ENCODE data around the gene CRTC1.
"Not testable (repeated sequence)": the region's sequence is repeated elsewhere in the genome, so short reads cannot be mapped to it uniquely, and the experiment has no call there.

CRTC1 gene

GRCh38 chr19:18807861-18808331 is 124.4 kb downstream of the CRTC1 start:
- H3K27ac ChIP-seq, result no peak overlapping the region
- no peak for TF ChIP-seq ZFX (IDR thresholded peaks at IDR 0.05; ENCODE audit: borderline replicate concordance)
- no peak for TF ChIP-seq CTCF (IDR thresholded peaks at IDR 0.05)

- no peak overlapping the region for H3K27ac ChIP-seq
Observed at GRCh38 chr19:18809149-18809868, 125.8 kb downstream of the CRTC1 start.

GRCh38 chr19:18811638-18812037 is 128.2 kb downstream of the CRTC1 start:
- not testable (repeated sequence) for H3K27ac ChIP-seq

More at GRCh38 chr19:18809149-18809868, 125.8 kb downstream of the CRTC1 start:
- TF ChIP-seq CTCF (IDR thresholded peaks at IDR 0.05) (no peak), ZFX (IDR thresholded peaks at IDR 0.05; ENCODE audit: borderline replicate concordance) (no peak)

GRCh38 chr19:18814063-18814462 is 130.6 kb downstream of the CRTC1 start:
- H3K27ac ChIP-seq, result no peak overlapping the region
- TF ChIP-seq CTCF (IDR thresholded peaks at IDR 0.05) (no peak), ZFX (IDR thresholded peaks at IDR 0.05; ENCODE audit: borderline replicate concordance) (no peak)

GRCh38 chr19:18815673-18816072 is 132.2 kb downstream of the CRTC1 start:
- H3K27ac ChIP-seq, result no peak overlapping the region
- TF ChIP-seq CTCF (IDR thresholded peaks at IDR 0.05), result no peak
- TF ChIP-seq ZFX (IDR thresholded peaks at IDR 0.05; ENCODE audit: borderline replicate concordance), result no peak

- H3K27ac ChIP-seq, result not testable (repeated sequence)
Observed at GRCh38 chr19:18816645-18817044, 133.2 kb downstream of the CRTC1 start.

GRCh38 chr19:18817574-18817973 is 134.1 kb downstream of the CRTC1 start:
- no peak for TF ChIP-seq ZFX (IDR thresholded peaks at IDR 0.05; ENCODE audit: borderline replicate concordance)
- no peak for TF ChIP-seq CTCF (IDR thresholded peaks at IDR 0.05)
- H3K27ac ChIP-seq, result no peak overlapping the region

GRCh38 chr19:18828786-18829185 is 145.3 kb downstream of the CRTC1 start:
- no peak overlapping the region for H3K27ac ChIP-seq
- TF ChIP-seq CTCF (IDR thresholded peaks at IDR 0.05) (no peak), ZFX (IDR thresholded peaks at IDR 0.05; ENCODE audit: borderline replicate concordance) (no peak)
